Muscle of leg (tissue), 11 donors: Measurements from ENCODE around the gene HLCS. TPM values are rescaled to one million over a fixed set of nuclear protein-coding genes. Genes with fewer than 3 reads are reported as not detected.
A peak's percentile ranks its signal among the peaks of the same experiment; 100 is the strongest.
"Not testable (repeated sequence)": the region's sequence is repeated elsewhere in the genome, so short reads cannot be mapped to it uniquely, and the experiment has no call there.

ENCODE experiments used
- DNase-seq: peaks from one replicate; pipeline ENCODE4 v3.0.0; 2013
- H3K27ac ChIP-seq: one replicate; pipeline ENCODE4 v1.5.1; 2013; ENCODE audit warnings: mild to moderate bottlenecking, low read length, control low read depth
- H3K27me3 ChIP-seq: one replicate; pipeline ENCODE4 v1.6.1; 2013; ENCODE audit warnings: low read length; ENCODE audit not compliant: control insufficient read depth, insufficient read depth
- H3K36me3 ChIP-seq: one replicate; pipeline ENCODE4 v1.6.1; 2013; ENCODE audit warnings: low read length; ENCODE audit not compliant: control insufficient read depth, insufficient read depth
- H3K4me1 ChIP-seq: one replicate; pipeline ENCODE4 v1.6.1; 2013; ENCODE audit warnings: low read length; ENCODE audit not compliant: control insufficient read depth, insufficient read depth
- H3K4me3 ChIP-seq: one replicate; pipeline ENCODE4 v1.5.1; 2013; ENCODE audit warnings: low read length, control low read depth
- H3K9me3 ChIP-seq: replicated peaks from 2 replicates; pipeline ENCODE4 v1.6.1; 2013; ENCODE audit warnings: low read depth, low read length; ENCODE audit not compliant: control insufficient read depth
- WGBS: methylation state at CpG from one replicate; pipeline ENCODE4 v1.1.5; 2013; ENCODE audit warnings: missing lambda C conversion rate; ENCODE audit not compliant: insufficient coverage; 5-methylcytosine and 5-hydroxymethylcytosine counted together
- polyA plus RNA-seq, 8 donors: library from polyadenylated mRNA; unstranded; fragments of 120-200 nt; gene quantifications; one replicate each; pipeline versions ENCODE4 v1.2.1 to v1.2.3, GENCODE V29; 2013; ENCODE audit warnings: inconsistent platforms in 1 of 8, low replicate concordance in 1 of 8; ENCODE audit not compliant: insufficient read length in 8 of 8, insufficient read depth in 1 of 8
- total RNA-seq: library from RNA; stranded (reverse); fragments of 120-200 nt; gene quantifications from one replicate; pipeline ENCODE4 v1.2.4, GENCODE V29; 2013

The HLCS gene
- total and polyA plus RNA-seq, 9 donors = 8.4 to 13.4 (median 12.9) TPM

- peaks cover 23% of the 10 kb centered on the region for H3K4me1 ChIP-seq
- H3K4me3 ChIP-seq = not testable (repeated sequence)
Observed at GRCh38 chr21:36816026-36816425, 150.4 kb downstream of the HLCS start.

GRCh38 chr21:36815284-36815683, 151.2 kb downstream of the HLCS start:
- H3K27ac ChIP-seq = no peak overlapping the region
- H3K9me3 ChIP-seq = no peaks in the 10 kb centered on the region
- H3K4me3 ChIP-seq = no peak overlapping the region
- DNase-seq = no peak
- no peaks in the 10 kb centered on the region for H3K27me3 ChIP-seq
- H3K36me3 ChIP-seq = no peaks in the 10 kb centered on the region
- no CpG with 5 or more reads among the region's 4 CpGs for WGBS
- peaks cover 15% of the 10 kb centered on the region for H3K4me1 ChIP-seq

More at GRCh38 chr21:36816026-36816425, 150.4 kb downstream of the HLCS start:
- not testable (repeated sequence) for H3K27me3 ChIP-seq, H3K27ac ChIP-seq, H3K36me3 ChIP-seq, H3K9me3 ChIP-seq, DNase-seq

- 40% methylated on average over 1 of the region's 3 CpGs for WGBS
- peak; percentile 63 for DNase-seq
- Histone ChIP-seq H3K27me3 (no peaks in the 10 kb centered on the region), H3K36me3 (no peaks in the 10 kb centered on the region), H3K4me1 (peaks cover 10% of the 10 kb centered on the region), H3K9me3 (no peaks in the 10 kb centered on the region), H3K27ac (no peak overlapping the region), H3K4me3 (no peak overlapping the region)
Observed at GRCh38 chr21:36813052-36813451, 153.4 kb downstream of the HLCS start.

- H3K4me3 ChIP-seq = no peak overlapping the region
- no peaks in the 10 kb centered on the region for H3K27me3 ChIP-seq
- H3K9me3 ChIP-seq = no peaks in the 10 kb centered on the region
- no peak overlapping the region for H3K27ac ChIP-seq
- peaks cover 6% of the 10 kb centered on the region for H3K4me1 ChIP-seq
- WGBS = 70% methylated on average over 3 of the region's 7 CpGs
- no peak for DNase-seq
- H3K36me3 ChIP-seq = no peaks in the 10 kb centered on the region
Observed at GRCh38 chr21:36811762-36812161, 154.7 kb downstream of the HLCS start.

- H3K27me3 ChIP-seq = no peaks in the 10 kb centered on the region
- no CpG with 5 or more reads among the region's 2 CpGs for WGBS
- H3K36me3 ChIP-seq = no peaks in the 10 kb centered on the region
- no peak for DNase-seq
- peaks cover 2% of the 10 kb centered on the region for H3K4me1 ChIP-seq
- H3K27ac ChIP-seq = no peak overlapping the region
- no peaks in the 10 kb centered on the region for H3K9me3 ChIP-seq
- H3K4me3 ChIP-seq = no peak overlapping the region
Observed at GRCh38 chr21:36810443-36810842, 156.0 kb downstream of the HLCS start.

GRCh38 chr21:36807422-36807928, 159.0 kb downstream of the HLCS start:
- H3K9me3 ChIP-seq = no peaks in the 10 kb centered on the region
- WGBS = 90% methylated on average over 6 of the region's 8 CpGs
- no peaks in the 10 kb centered on the region for H3K27me3 ChIP-seq
- H3K36me3 ChIP-seq = no peaks in the 10 kb centered on the region
- no peaks in the 10 kb centered on the region for H3K4me1 ChIP-seq
- H3K27ac ChIP-seq = no peak overlapping the region
- no peak for DNase-seq
- no peak overlapping the region for H3K4me3 ChIP-seq

GRCh38 chr21:36806103-36806502, 160.4 kb downstream of the HLCS start:
- no peaks in the 10 kb centered on the region for H3K27me3 ChIP-seq
- whole genome bisulfite sequencing = 94% methylated on average over 2 of the region's 4 CpGs

GRCh38 chr21:36804874-36805611, 161.4 kb downstream of the HLCS start:
- Histone ChIP-seq H3K27me3 (no peaks in the 10 kb centered on the region), H3K36me3 (no peaks in the 10 kb centered on the region), H3K4me3 (no peak overlapping the region), H3K4me1 (no peaks in the 10 kb centered on the region), H3K27ac (no peak overlapping the region), H3K9me3 (no peaks in the 10 kb centered on the region)
- WGBS = 73% methylated on average over 9 of the region's 17 CpGs
- peak; percentile 51 for DNase-seq

More at GRCh38 chr21:36806103-36806502, 160.4 kb downstream of the HLCS start:
- H3K4me3 ChIP-seq = no peak overlapping the region
- no peak overlapping the region for H3K27ac ChIP-seq
- no peak for DNase-seq
- no peaks in the 10 kb centered on the region for H3K4me1 ChIP-seq
- no peaks in the 10 kb centered on the region for H3K9me3 ChIP-seq
- H3K36me3 ChIP-seq = no peaks in the 10 kb centered on the region

- no peak for DNase-seq
- H3K4me3 ChIP-seq = no peak overlapping the region
- no peaks in the 10 kb centered on the region for H3K9me3 ChIP-seq
- no peaks in the 10 kb centered on the region for H3K27me3 ChIP-seq
- no peaks in the 10 kb centered on the region for H3K36me3 ChIP-seq
- 76% methylated on average over 12 of the region's 13 CpGs for WGBS
- H3K27ac ChIP-seq = no peak overlapping the region
- no peaks in the 10 kb centered on the region for H3K4me1 ChIP-seq
Observed at GRCh38 chr21:36803816-36804439, 162.5 kb downstream of the HLCS start.

GRCh38 chr21:36803051-36803645, 163.3 kb downstream of the HLCS start:
- H3K4me3 ChIP-seq = no peak overlapping the region
- no peak overlapping the region for H3K27ac ChIP-seq
- DNase-seq = no peak
- H3K27me3 ChIP-seq = no peaks in the 10 kb centered on the region
- no peaks in the 10 kb centered on the region for H3K4me1 ChIP-seq
- 74% methylated on average over 10 of the region's 13 CpGs for WGBS
- H3K36me3 ChIP-seq = no peaks in the 10 kb centered on the region
- no peaks in the 10 kb centered on the region for H3K9me3 ChIP-seq
